ENCODE measurements around the gene ARIH2.

- TF ChIP-seq EZH2 (IDR thresholded peaks at IDR 0.05; ENCODE audit: borderline replicate concordance, low read depth, low read length, severe bottlenecking) (no peak), CTCF (IDR thresholded peaks at IDR 0.05; ENCODE audit: extremely low read depth in 1 of 2, insufficient read depth in 1 of 2, low read depth in 1 of 2, low read length in 2 of 2) (no peak), POLR2A (IDR thresholded peaks at IDR 0.05; ENCODE audit: low read depth, low read length) (no peak)
- TF ChIP-seq, protein P1, sequence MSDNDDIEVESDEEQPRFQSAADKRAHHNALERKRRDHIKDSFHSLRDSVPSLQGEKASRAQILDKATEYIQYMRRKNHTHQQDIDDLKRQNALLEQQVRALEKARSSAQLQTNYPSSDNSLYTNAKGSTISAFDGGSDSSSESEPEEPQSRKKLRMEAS (IDR thresholded peaks at IDR 0.05; ENCODE audit: insufficient read depth, insufficient read length) = no peak
These were observed 111.7 kb downstream of the ARIH2 start for GRCh38 chr3:49030321-49030720.

All from endothelial cell of umbilical vein (primary cell).